ENCODE data around the gene SETBP1.

SETBP1 gene

GRCh38 chr18:44680273-44681075, at the start of gene SETBP1:
Gene SETBP1 (plus strand): TSS chr18:44680888. CDS start chr18:44701347, 20,459 bp downstream.
- DNase-seq, result peak; percentile 9

- DNase-seq, result no peak
Observed at GRCh38 chr18:44632469-44633145, 48.1 kb upstream of the SETBP1 start.

- no peak for DNase-seq
Observed at GRCh38 chr18:44635546-44635945, 45.1 kb upstream of the SETBP1 start.

- DNase-seq, result peak; percentile 7
Observed at GRCh38 chr18:44636241-44636640, 44.4 kb upstream of the SETBP1 start.

GRCh38 chr18:44637210-44638033, 43.3 kb upstream of the SETBP1 start:
- DNase-seq, result no peak

- no peak for DNase-seq
Observed at GRCh38 chr18:44638034-44638540, 42.6 kb upstream of the SETBP1 start.

- no peak for DNase-seq
Observed at GRCh38 chr18:44638811-44639210, 41.9 kb upstream of the SETBP1 start.

- DNase-seq, result no peak
Observed at GRCh38 chr18:44643004-44643403, 37.7 kb upstream of the SETBP1 start.

GRCh38 chr18:44651478-44651877, 29.2 kb upstream of the SETBP1 start:
- DNase-seq, result no peak

- DNase-seq, result no peak
Observed at GRCh38 chr18:44651918-44652572, 28.6 kb upstream of the SETBP1 start.

GRCh38 chr18:44652722-44653121, 28.0 kb upstream of the SETBP1 start:
- DNase-seq, result no peak

- no peak for DNase-seq
Observed at GRCh38 chr18:44654573-44654972, 26.1 kb upstream of the SETBP1 start.

GRCh38 chr18:44655435-44655834, 25.3 kb upstream of the SETBP1 start:
- no peak for DNase-seq

GRCh38 chr18:44659771-44660170, 20.9 kb upstream of the SETBP1 start:
- DNase-seq, result no peak

- no peak for DNase-seq
Observed at GRCh38 chr18:44668270-44668975, 12.3 kb upstream of the SETBP1 start.

- no peak for DNase-seq
Observed at GRCh38 chr18:44671914-44672313, 8.8 kb upstream of the SETBP1 start.

GRCh38 chr18:44672506-44672905, 8.2 kb upstream of the SETBP1 start:
- no peak for DNase-seq

- DNase-seq, result no peak
Observed at GRCh38 chr18:44673256-44673880, 7.3 kb upstream of the SETBP1 start.

GRCh38 chr18:44677933-44678332, 2.8 kb upstream of the SETBP1 start:
- DNase-seq, result no peak

- no peak for DNase-seq
Observed at GRCh38 chr18:44678725-44679055, 2.0 kb upstream of the SETBP1 start.

- DNase-seq, result peak; percentile 87
Observed at GRCh38 chr18:44679056-44679913, 1.4 kb upstream of the SETBP1 start.
